GM10266 (cell line): ENCODE measurements around the gene SRSF5.
"Not testable (repeated sequence)": the region's sequence is repeated elsewhere in the genome, so short reads cannot be mapped to it uniquely, and the experiment has no call there.

ENCODE experiments used
- DNase-seq: peaks from one replicate; pipeline ENCODE4 v3.0.0; 2012; ENCODE audit errors: extremely low spot score
- TF ChIP-seq, protein P1 (sequence below): IDR thresholded peaks from 2 replicates; pipeline ENCODE4 v1.5.1; 2012; ENCODE audit warnings: mild to moderate bottlenecking, low read depth; ENCODE audit not compliant: control insufficient read depth, insufficient read depth; ENCODE audit errors: missing control alignments

SRSF5 gene

DNA sequence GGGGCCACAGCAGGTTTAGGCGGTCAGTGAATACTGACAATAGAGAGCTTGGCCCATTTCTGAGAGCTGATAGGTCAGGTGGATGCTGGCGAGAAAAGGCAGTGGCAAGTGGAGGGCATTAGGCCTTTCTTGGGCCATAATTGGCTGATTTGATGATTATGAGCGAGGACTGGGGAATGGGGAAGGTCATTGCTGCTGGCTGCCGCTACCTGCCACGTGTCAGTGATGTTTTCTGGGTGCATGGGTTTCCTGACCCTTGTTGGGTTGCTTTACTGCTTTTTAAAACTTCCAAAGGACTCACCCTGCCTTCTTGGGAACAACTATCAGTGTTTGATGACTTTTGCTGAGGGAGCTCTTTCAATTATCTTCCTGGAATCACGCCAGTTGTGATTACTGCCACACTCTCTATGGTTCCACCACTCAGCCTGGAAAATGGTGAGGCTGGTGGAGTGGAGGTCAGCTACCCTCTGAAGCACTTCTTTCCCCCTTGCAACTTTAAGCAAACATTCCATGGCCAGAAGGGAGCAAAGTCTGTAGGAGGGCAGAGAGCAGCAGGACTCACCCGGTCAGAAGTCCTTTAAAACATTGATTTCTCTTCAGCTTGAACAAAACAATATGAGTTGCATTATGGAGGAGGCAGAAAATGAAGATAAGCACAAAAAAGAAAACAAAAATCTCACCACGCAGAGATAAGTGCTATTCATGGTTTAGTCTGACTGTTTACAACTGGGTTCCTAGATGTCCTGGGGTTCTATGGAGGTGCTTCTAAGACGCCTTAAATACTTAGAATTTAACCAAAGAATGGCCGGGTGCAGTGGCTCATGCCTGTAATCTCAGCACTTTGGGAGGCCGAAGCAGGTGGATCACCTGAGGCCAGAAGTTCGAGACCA is 42.2 kb downstream of the SRSF5 start:
- TF ChIP-seq, protein P1, sequence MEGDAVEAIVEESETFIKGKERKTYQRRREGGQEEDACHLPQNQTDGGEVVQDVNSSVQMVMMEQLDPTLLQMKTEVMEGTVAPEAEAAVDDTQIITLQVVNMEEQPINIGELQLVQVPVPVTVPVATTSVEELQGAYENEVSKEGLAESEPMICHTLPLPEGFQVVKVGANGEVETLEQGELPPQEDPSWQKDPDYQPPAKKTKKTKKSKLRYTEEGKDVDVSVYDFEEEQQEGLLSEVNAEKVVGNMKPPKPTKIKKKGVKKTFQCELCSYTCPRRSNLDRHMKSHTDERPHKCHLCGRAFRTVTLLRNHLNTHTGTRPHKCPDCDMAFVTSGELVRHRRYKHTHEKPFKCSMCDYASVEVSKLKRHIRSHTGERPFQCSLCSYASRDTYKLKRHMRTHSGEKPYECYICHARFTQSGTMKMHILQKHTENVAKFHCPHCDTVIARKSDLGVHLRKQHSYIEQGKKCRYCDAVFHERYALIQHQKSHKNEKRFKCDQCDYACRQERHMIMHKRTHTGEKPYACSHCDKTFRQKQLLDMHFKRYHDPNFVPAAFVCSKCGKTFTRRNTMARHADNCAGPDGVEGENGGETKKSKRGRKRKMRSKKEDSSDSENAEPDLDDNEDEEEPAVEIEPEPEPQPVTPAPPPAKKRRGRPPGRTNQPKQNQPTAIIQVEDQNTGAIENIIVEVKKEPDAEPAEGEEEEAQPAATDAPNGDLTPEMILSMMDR = no peak
- DNase-seq = no peak

DNA sequence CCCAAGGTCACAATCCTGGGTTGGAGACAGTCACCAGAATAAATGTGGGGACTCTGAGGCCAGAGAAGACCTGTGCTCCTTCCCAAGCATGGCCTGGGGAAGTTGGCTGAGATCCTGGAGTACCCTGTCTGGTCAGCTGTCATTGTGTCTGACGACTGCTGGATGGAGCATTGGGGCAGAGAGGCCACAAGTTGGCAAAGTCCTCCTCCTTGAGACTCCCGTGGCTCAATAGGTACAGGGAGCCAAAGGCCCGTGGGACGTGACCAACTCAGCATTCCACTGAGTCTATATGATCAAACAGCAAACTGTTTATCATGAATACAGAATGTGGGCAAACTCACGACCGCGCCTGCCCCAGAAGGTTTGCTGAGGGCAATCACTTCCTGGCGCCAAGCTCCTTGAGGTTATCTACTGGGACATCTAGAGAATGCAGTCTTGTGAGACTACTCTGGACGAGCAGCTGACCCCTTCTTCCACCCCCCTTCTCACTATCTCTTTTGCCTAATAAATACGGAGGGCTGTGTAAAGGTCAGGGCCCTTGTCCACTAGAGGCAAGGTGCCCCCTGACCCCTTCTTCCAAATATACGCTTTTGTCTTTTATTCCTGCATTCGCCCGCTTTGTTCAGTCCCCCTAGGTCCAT is 44.4 kb downstream of the SRSF5 start:
- TF ChIP-seq, protein P1 = no peak
- no peak for DNase-seq

- DNase-seq = no peak
- TF ChIP-seq, protein P1 = no peak
Measured at GRCh38 chr14:69811868-69812252, 44.9 kb downstream of the SRSF5 start.

GRCh38 chr14:69812711-69813110 is 45.8 kb downstream of the SRSF5 start:
- no peak for DNase-seq

DNA sequence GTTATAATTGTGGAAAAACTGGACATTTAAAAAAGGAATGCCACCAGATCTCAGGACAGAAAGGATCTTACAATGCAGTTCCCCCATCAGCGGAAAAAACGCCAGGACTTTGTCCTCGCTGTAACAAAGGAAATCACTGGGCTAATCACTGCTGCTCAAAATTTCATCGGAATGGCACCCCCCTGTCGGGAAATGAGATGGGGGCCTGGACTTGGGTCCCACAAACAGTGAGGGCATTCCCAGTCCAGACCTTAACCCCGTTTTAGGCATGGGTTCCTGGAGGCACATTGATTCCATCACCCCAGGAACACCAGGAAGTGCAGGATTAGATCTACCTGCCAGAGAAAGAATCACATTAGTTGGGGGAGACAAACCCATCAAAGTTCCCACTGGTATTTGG is 46.4 kb downstream of the SRSF5 start:
- DNase-seq = not testable (repeated sequence)

More at GRCh38 chr14:69812711-69813110, 45.8 kb downstream of the SRSF5 start:
- TF ChIP-seq, protein P1 = no peak

DNA sequence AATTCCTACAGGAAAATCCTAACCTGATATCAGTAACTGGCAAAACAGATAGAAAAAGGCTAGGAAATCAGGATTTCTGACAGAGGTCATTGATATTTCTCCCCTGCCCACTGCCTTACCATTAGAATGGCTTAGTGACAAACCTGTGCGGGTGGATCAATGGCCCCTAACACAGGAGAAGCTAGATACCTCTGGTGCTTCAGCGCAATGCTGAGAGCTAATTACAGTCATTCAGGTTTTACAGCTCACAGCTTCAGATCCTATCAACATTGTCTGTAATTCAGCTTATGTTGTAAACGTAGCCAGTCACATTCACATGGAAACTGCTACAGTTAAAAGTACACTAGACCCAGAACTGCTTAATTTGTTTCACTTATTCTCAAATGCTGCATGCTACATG is 47.5 kb downstream of the SRSF5 start:
- DNase-seq = no peak
- TF ChIP-seq, protein P1 = no peak

- DNase-seq = no peak
- TF ChIP-seq, protein P1 = no peak
Measured at GRCh38 chr14:69815556-69815955, 48.6 kb downstream of the SRSF5 start.
